K562 (cell line): ENCODE results near the gene FOXRED2. TPM values are rescaled to one million over a fixed set of nuclear protein-coding genes. Genes with fewer than 3 reads are reported as not detected.

ENCODE experiments used
- CBFB ChIP-seq: sonication (generic); formaldehyde crosslinking; IDR thresholded peaks from 2 replicates; pipeline ENCODE4 v1.4.0; 2020; ENCODE audit warnings: mild to moderate bottlenecking, missing genetic modification reagents
- CXXC5 ChIP-seq: fragments of 250-450 bp; sonication (Bioruptor Pico); IDR thresholded peaks from 2 replicates; pipeline ENCODE4 v1.8.0; 2022; ENCODE audit warnings: inconsistent platforms, mild to moderate bottlenecking, moderate library complexity
- DEAF1 ChIP-seq: fragments of 450-650 bp; formaldehyde crosslinking; IDR thresholded peaks from 2 replicates; pipeline ENCODE4 v1.4.0; 2020; ENCODE audit warnings: mild to moderate bottlenecking, moderate library complexity
- ERF ChIP-seq: fragments of 450-650 bp; formaldehyde crosslinking; IDR thresholded peaks from 2 replicates; pipeline ENCODE4 v1.4.0; 2020; ENCODE audit warnings: mild to moderate bottlenecking, mixed read lengths
- ESRRA ChIP-seq: fragments of 450-650 bp; IDR thresholded peaks from 2 replicates; pipeline ENCODE4 v1.6.1; 2014; ENCODE audit warnings: low read depth, mild to moderate bottlenecking, moderate library complexity, borderline replicate concordance
- HDAC8 ChIP-seq: fragments of 450-650 bp; IDR thresholded peaks from 2 replicates; pipeline ENCODE4 v1.6.1; 2016; ENCODE audit warnings: mild to moderate bottlenecking, missing genetic modification characterization, moderate library complexity, missing compliant biosample characterization
- JUND ChIP-seq, 2 experiments: IDR thresholded peaks; 2 replicates in 1 of 2; 3 replicates in 1 of 2; pipeline ENCODE4 v1.6.1; 2011; ENCODE audit warnings: borderline replicate concordance in 2 of 2, low read depth in 2 of 2, low read length in 2 of 2, improper control_type of control experiment in 1 of 2, missing biosample characterization in 1 of 2, missing genetic modification characterization in 1 of 2, missing genetic modification reagents in 1 of 2
- NFYB ChIP-seq: IDR thresholded peaks from 2 replicates; pipeline ENCODE4 v1.6.1; 2011; ENCODE audit warnings: mild to moderate bottlenecking, moderate library complexity; ENCODE audit not compliant: insufficient read length; ENCODE audit errors: extremely low read depth
- NR2F6 ChIP-seq: fragments of 450-650 bp; formaldehyde crosslinking; IDR thresholded peaks from 2 replicates; pipeline ENCODE4 v1.4.0; 2020; ENCODE audit warnings: mild to moderate bottlenecking
- RBM25 ChIP-seq: fragments of 200-400 bp; formaldehyde crosslinking; IDR thresholded peaks from 2 replicates; pipeline ENCODE4 v1.6.1; 2018; ENCODE audit warnings: low read length, low read depth, moderate library complexity; ENCODE audit not compliant: severe bottlenecking
- RCOR1 ChIP-seq, 2 experiments: IDR thresholded peaks; 2 replicates each; pipeline ENCODE4 v1.6.1; 2012; ENCODE audit warnings: low read depth in 2 of 2, low read length in 2 of 2, borderline replicate concordance in 1 of 2, improper control_type of control experiment in 1 of 2
- ZNF134 ChIP-seq: fragments of 250-450 bp; sonication (Bioruptor Pico); conservative IDR thresholded peaks from 2 replicates; pipeline ENCODE4 v1.4.0; 2020
- ZNF165 ChIP-seq: fragments of 250-450 bp; sonication (Bioruptor Pico); IDR thresholded peaks from 2 replicates; pipeline ENCODE4 v1.4.0; 2020; ENCODE audit warnings: borderline replicate concordance
- ZNF197 ChIP-seq: fragments of 200-800 bp; sonication (Bioruptor generic); IDR thresholded peaks from 2 replicates; pipeline ENCODE4 v1.6.1; 2016; ENCODE audit warnings: low read depth, missing genetic modification characterization, missing compliant biosample characterization
- ZNF431 ChIP-seq: sonication (generic); formaldehyde crosslinking; IDR thresholded peaks from 2 replicates; pipeline ENCODE4 v1.8.0; 2022; ENCODE audit warnings: mild to moderate bottlenecking, missing genetic modification reagents
- ZNF699 ChIP-seq: fragments of 250-450 bp; sonication (Bioruptor Pico); IDR thresholded peaks from 2 replicates; pipeline ENCODE4 v1.8.0; 2021; ENCODE audit warnings: mild to moderate bottlenecking, moderate library complexity; ENCODE audit not compliant: insufficient replicate concordance
- ZNF830 ChIP-seq: fragments of 250-450 bp; sonication (Bioruptor Pico); IDR thresholded peaks from 2 replicates; pipeline ENCODE4 v1.5.0; 2021; ENCODE audit warnings: mild to moderate bottlenecking
- polyA plus RNA-seq, 8 experiments: library from polyadenylated mRNA; depleted of rRNA in 4 of 8; stranded (reverse) in 5 of 8; unstranded in 3 of 8; fragments of >200 nt; fragmentation: Nextera tagmentation in 2 of 8; fragmentation: Illumina TruSeq in 1 of 8; extraction: Ambion mirVana in 2 of 8; extraction: Trizol in 1 of 8; gene quantifications; 2 replicates each; pipeline versions ENCODE4 v1.2.1 to v1.2.3, GENCODE V29; 2011 to 2014; ENCODE audit warnings: inconsistent platforms in 1 of 8, missing spikeins in 1 of 8
- total RNA-seq, 7 experiments: library from RNA; depleted of rRNA in 6 of 7; stranded (reverse); fragments of >200 nt in 6 of 7; fragmentation: Illumina TruSeq in 2 of 7; extraction: Trizol in 2 of 7; gene quantifications; 2 replicates each; pipeline versions ENCODE4 v1.2.1 to v1.2.3, GENCODE V29; 2011 to 2021; ENCODE audit warnings: low replicate concordance in 1 of 7
- TF ChIP-seq, protein P1 (sequence below), 2 experiments: fragments of 450-650 bp; formaldehyde crosslinking in 1 of 2; IDR thresholded peaks; 2 replicates each; pipeline versions ENCODE4 v1.4.0 to v1.6.1; 2014 to 2020; ENCODE audit warnings: mild to moderate bottlenecking in 2 of 2, borderline replicate concordance in 1 of 2, low read depth in 1 of 2
- TF ChIP-seq, protein P2 (sequence below): fragments of 250-450 bp; sonication (Bioruptor Pico); IDR thresholded peaks from 2 replicates; pipeline ENCODE4 v1.8.0; 2021; ENCODE audit warnings: moderate library complexity, mild to moderate bottlenecking, inconsistent platforms

The FOXRED2 gene
- total and polyA plus RNA-seq, 9 of the 15 experiments (the other 6 are each of a cell fraction or from before 2014, with no cell fraction given), result 2.8 to 48.4 (median 7.8) TPM

DNA sequence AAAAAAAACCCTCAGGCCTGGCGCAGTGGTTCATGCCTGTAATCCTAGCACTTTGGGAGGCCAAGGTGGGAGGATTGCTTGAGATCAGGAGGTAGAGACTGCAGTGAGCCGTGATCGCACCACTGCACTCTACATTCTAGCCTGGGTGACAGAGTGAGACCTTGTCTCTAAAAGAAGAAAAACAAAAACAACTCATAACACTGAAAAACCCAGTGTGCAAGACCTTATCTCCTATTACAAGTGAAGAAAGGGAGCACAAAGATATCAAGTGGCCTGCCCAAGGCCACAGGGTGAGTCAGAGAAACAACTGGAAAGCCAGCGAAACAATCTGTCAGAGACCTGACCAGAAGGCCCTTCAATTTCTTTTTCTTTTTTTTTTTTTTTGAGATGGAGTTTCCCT is 27.9 kb downstream of the FOXRED2 start (continued):
- TF ChIP-seq, protein P1, sequence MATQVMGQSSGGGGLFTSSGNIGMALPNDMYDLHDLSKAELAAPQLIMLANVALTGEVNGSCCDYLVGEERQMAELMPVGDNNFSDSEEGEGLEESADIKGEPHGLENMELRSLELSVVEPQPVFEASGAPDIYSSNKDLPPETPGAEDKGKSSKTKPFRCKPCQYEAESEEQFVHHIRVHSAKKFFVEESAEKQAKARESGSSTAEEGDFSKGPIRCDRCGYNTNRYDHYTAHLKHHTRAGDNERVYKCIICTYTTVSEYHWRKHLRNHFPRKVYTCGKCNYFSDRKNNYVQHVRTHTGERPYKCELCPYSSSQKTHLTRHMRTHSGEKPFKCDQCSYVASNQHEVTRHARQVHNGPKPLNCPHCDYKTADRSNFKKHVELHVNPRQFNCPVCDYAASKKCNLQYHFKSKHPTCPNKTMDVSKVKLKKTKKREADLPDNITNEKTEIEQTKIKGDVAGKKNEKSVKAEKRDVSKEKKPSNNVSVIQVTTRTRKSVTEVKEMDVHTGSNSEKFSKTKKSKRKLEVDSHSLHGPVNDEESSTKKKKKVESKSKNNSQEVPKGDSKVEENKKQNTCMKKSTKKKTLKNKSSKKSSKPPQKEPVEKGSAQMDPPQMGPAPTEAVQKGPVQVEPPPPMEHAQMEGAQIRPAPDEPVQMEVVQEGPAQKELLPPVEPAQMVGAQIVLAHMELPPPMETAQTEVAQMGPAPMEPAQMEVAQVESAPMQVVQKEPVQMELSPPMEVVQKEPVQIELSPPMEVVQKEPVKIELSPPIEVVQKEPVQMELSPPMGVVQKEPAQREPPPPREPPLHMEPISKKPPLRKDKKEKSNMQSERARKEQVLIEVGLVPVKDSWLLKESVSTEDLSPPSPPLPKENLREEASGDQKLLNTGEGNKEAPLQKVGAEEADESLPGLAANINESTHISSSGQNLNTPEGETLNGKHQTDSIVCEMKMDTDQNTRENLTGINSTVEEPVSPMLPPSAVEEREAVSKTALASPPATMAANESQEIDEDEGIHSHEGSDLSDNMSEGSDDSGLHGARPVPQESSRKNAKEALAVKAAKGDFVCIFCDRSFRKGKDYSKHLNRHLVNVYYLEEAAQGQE (IDR thresholded peaks at IDR 0.05; ENCODE audit: borderline replicate concordance), result peak; percentile 23; the same call in 1 of the 2 replicates
- TF ChIP-seq, protein P1 (CRISPR knock-in tag; IDR thresholded peaks at IDR 0.05; ENCODE audit: low read depth), result 0 out of 2 replicates have a peak, but pooled peaks have one; percentile 26
- TF ChIP-seq CBFB (CRISPR knock-in tag), result no peak
- no peak for TF ChIP-seq NFYB
- TF ChIP-seq ZNF165 (CRISPR knock-in tag), result no peak
- no peak for TF ChIP-seq DEAF1 (CRISPR knock-in tag)
- TF ChIP-seq ZNF197, result no peak
- TF ChIP-seq HDAC8 (tag), result no peak
- no peak for TF ChIP-seq ZNF830
- TF ChIP-seq JUND (IDR thresholded peaks at IDR 0.05; ENCODE audit: borderline replicate concordance, low read depth, low read length), result peak; percentile 90
- TF ChIP-seq JUND (tag; IDR thresholded peaks at IDR 0.05; ENCODE audit: borderline replicate concordance, low read depth, low read length), result peak; percentile 73; the same call in 1 of the 3 replicates
- peak; percentile 36 for TF ChIP-seq CXXC5
- TF ChIP-seq RCOR1 (IDR thresholded peaks at IDR 0.05; ENCODE audit: borderline replicate concordance in 1 of 2, low read depth in 2 of 2, low read length in 2 of 2), result peak in 1 of 2 experiments; percentile 68; a peak in 1 of 4 replicates
- no peak for TF ChIP-seq ZNF699 (CRISPR knock-in tag)
- TF ChIP-seq, protein P2, sequence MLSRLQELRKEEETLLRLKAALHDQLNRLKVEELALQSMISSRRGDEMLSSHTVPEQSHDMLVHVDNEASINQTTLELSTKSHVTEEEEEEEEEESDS, result no peak
- TF ChIP-seq RBM25, result peak; percentile 56
- TF ChIP-seq ZNF431 (CRISPR knock-in tag), result no peak
- TF ChIP-seq ZNF134 (CRISPR knock-in tag), result no peak
- TF ChIP-seq NR2F6, result no peak
- no peak for TF ChIP-seq ERF
- TF ChIP-seq ESRRA, result peak; percentile 31; the same call in 1 of the 2 replicates
